ENCODE data around the gene LSG1.
A peak's percentile ranks its signal among the peaks of the same experiment; 100 is the strongest.

LSG1 gene

DNA sequence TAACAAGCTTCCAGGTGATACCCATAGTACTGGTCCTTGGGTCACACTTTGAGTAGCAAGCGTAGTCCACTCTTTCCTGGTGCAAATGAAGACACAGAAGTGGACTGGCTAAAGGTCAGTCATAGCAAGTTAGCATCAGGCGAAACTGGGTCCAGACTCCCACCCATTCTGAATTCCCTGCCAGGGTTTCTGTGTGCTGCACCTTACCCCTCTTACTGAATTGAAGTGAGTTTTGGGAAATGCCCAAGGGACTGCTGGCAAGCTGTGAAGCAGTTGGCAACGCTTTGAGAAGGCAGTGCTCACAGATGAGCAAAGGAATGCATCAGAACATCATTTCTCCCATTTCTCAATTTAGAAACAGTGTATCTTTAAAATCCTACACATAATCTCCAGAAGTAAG lies 1.8 kb upstream of the LSG1 start (continued):
- TF ChIP-seq, protein P1, sequence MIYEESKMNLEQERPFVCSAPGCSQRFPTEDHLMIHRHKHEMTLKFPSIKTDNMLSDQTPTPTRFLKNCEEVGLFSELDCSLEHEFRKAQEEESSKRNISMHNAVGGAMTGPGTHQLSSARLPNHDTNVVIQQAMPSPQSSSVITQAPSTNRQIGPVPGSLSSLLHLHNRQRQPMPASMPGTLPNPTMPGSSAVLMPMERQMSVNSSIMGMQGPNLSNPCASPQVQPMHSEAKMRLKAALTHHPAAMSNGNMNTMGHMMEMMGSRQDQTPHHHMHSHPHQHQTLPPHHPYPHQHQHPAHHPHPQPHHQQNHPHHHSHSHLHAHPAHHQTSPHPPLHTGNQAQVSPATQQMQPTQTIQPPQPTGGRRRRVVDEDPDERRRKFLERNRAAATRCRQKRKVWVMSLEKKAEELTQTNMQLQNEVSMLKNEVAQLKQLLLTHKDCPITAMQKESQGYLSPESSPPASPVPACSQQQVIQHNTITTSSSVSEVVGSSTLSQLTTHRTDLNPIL (CRISPR knock-in tag; IDR thresholded peaks at IDR 0.05; ENCODE audit: low read depth) = no peak
- no peak for TF ChIP-seq TCF4 (CRISPR knock-in tag; IDR thresholded peaks at IDR 0.05; ENCODE audit: borderline replicate concordance)
- TF ChIP-seq ZC3H10 (CRISPR knock-in tag; IDR thresholded peaks at IDR 0.05) = no peak
- no peak for TF ChIP-seq SNAI2 (CRISPR knock-in tag; IDR thresholded peaks at IDR 0.05)

DNA sequence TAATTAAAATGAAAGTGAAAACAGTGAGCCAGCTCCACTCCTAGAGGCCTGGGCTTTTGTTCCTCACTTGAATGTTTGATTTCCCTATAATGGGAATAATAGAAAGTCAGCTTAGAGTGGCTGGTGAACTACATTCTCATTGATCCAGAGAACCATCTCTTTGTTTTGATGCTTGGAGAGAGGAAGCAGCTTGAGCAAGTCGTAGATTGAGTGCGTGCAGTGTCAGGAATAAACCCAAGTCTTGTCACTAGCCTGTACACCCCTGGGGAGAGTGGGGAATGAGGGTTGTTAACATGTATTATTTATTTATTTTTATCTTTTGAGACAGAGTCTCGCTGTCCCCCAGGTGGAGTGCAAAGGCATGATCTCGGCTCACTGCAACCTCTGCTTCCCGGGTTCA lies 885 bp upstream of the LSG1 start:
- TF ChIP-seq ZFP3 (CRISPR knock-in tag; IDR thresholded peaks at IDR 0.05) = no peak
- TF ChIP-seq, protein P2, sequence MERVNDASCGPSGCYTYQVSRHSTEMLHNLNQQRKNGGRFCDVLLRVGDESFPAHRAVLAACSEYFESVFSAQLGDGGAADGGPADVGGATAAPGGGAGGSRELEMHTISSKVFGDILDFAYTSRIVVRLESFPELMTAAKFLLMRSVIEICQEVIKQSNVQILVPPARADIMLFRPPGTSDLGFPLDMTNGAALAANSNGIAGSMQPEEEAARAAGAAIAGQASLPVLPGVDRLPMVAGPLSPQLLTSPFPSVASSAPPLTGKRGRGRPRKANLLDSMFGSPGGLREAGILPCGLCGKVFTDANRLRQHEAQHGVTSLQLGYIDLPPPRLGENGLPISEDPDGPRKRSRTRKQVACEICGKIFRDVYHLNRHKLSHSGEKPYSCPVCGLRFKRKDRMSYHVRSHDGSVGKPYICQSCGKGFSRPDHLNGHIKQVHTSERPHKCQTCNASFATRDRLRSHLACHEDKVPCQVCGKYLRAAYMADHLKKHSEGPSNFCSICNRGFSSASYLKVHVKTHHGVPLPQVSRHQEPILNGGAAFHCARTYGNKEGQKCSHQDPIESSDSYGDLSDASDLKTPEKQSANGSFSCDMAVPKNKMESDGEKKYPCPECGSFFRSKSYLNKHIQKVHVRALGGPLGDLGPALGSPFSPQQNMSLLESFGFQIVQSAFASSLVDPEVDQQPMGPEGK (CRISPR knock-in tag; IDR thresholded peaks at IDR 0.05; ENCODE audit: borderline replicate concordance) = no peak
- no peak for TF ChIP-seq ESRRG (CRISPR knock-in tag; IDR thresholded peaks at IDR 0.05)
- TF ChIP-seq TCF4 (CRISPR knock-in tag; IDR thresholded peaks at IDR 0.05; ENCODE audit: borderline replicate concordance) = no peak
- TF ChIP-seq ISL1 (CRISPR knock-in tag; IDR thresholded peaks at IDR 0.05) = no peak
- peak; percentile 15 for ATAC-seq

DNA sequence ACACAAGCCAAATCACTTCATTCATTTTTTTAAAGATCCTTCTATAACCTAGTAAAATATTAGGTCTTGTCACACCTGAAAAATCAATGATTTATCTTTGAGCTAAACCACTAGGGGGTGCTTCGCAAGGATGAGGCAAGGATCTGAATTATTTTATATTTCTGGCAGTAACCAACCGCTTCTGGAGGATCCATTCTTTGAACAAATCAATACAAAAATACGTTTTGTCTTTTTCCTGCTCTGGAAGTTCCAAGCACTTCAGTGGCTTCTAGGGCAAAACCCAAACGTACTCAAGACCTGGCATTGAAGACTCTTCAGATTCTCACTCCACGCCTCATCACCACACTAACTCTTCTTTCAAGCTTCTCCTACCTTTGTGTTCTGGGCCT lies 486 bp downstream of the LSG1 start:
- ATAC-seq = peak; percentile 52
- no peak for TF ChIP-seq TCF4 (CRISPR knock-in tag; IDR thresholded peaks at IDR 0.05; ENCODE audit: borderline replicate concordance)
- TF ChIP-seq ZC3H10 (CRISPR knock-in tag; IDR thresholded peaks at IDR 0.05) = no peak

DNA sequence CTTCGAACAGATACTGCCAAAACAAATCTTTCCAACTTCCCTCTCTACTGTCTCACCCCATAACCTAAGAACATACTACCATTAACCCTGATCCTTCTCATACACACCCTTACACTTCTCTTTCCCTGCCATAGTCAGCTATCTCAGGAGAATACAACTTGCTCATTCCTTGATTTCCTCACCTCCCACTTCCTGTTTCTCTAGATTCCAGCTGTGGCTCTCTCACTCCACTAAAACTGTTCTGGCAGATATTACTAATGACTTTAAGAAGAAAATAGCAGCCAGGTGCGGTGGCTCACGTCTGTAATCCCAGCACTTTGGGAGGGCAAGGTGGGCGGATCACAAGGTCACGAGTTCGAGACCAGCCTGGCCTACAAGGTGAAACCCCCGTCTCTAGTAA lies 4.6 kb downstream of the LSG1 start:
- ATAC-seq = no peak
- TF ChIP-seq GLIS3 (CRISPR knock-in tag; IDR thresholded peaks at IDR 0.05) = no peak
- TF ChIP-seq, protein P3, sequence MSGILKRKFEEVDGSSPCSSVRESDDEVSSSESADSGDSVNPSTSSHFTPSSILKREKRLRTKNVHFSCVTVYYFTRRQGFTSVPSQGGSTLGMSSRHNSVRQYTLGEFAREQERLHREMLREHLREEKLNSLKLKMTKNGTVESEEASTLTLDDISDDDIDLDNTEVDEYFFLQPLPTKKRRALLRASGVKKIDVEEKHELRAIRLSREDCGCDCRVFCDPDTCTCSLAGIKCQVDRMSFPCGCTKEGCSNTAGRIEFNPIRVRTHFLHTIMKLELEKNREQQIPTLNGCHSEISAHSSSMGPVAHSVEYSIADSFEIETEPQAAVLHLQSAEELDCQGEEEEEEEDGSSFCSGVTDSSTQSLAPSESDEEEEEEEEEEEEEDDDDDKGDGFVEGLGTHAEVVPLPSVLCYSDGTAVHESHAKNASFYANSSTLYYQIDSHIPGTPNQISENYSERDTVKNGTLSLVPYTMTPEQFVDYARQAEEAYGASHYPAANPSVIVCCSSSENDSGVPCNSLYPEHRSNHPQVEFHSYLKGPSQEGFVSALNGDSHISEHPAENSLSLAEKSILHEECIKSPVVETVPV (CRISPR knock-in tag; IDR thresholded peaks at IDR 0.05) = no peak

DNA sequence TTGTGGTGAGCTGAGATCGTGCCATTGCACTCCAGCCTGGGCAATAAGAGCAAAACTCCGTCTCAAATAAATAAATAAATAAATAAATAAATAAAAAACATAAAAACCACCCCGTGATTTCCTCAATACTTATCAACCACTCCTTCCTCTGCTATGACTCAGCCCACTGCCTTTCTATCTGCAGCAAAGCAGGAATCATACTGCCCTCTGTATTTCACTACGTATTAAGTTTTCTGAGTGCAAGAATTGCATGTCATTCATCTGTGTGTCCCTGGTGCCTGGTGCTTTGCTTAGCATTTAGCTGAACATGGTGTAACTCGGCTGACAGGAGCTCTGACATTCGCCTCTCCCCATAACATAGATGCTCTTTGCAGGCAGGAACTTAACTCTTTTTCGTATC lies 7.1 kb downstream of the LSG1 start:
- ATAC-seq = no peak
- TF ChIP-seq ZNF8 (CRISPR knock-in tag; IDR thresholded peaks at IDR 0.05) = no peak
- TF ChIP-seq, protein P2 (CRISPR knock-in tag; IDR thresholded peaks at IDR 0.05; ENCODE audit: borderline replicate concordance) = no peak
- TF ChIP-seq SNAI2 (CRISPR knock-in tag; IDR thresholded peaks at IDR 0.05) = no peak
- TF ChIP-seq CSDC2 (CRISPR knock-in tag; IDR thresholded peaks at IDR 0.05) = no peak
- TF ChIP-seq ZNF565 (CRISPR knock-in tag; conservative IDR thresholded peaks at IDR 0.05; ENCODE audit: low read depth) = no peak
- TF ChIP-seq GLIS3 (CRISPR knock-in tag; IDR thresholded peaks at IDR 0.05) = no peak
- TF ChIP-seq, protein P3 (CRISPR knock-in tag; IDR thresholded peaks at IDR 0.05) = no peak
- TF ChIP-seq, protein P1 (CRISPR knock-in tag; IDR thresholded peaks at IDR 0.05; ENCODE audit: low read depth) = no peak
- no peak for TF ChIP-seq ZFP3 (CRISPR knock-in tag; IDR thresholded peaks at IDR 0.05)

DNA sequence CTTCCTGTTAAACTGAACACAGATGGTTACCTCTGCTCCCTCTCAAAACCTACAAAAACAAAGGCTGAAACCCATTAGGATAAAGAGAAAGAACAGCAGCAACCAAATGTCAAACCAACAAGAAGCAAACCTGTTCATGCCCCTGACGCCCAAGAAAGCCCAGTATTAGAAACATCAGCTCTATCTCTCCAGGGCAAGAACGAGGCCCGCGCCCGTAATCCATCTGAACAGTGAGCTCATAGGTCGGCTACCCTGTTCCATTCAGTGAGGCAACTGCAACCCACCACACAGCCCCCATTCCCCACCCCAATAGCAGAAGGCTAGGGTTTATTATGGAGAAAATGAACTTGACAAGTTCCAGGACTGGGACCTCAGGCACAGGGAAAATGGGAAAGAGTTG lies 10.0 kb downstream of the LSG1 start:
- ATAC-seq = no peak
- no peak for TF ChIP-seq ZNF565 (CRISPR knock-in tag; conservative IDR thresholded peaks at IDR 0.05; ENCODE audit: low read depth)
- no peak for TF ChIP-seq ARNTL (CRISPR knock-in tag; IDR thresholded peaks at IDR 0.05; ENCODE audit: borderline replicate concordance, low read depth)
- TF ChIP-seq ZFP30 (CRISPR knock-in tag; IDR thresholded peaks at IDR 0.05) = no peak
- no peak for TF ChIP-seq OSR1 (CRISPR knock-in tag; IDR thresholded peaks at IDR 0.05)
- no peak for TF ChIP-seq ZFP3 (CRISPR knock-in tag; IDR thresholded peaks at IDR 0.05)
- TF ChIP-seq, protein P4, sequence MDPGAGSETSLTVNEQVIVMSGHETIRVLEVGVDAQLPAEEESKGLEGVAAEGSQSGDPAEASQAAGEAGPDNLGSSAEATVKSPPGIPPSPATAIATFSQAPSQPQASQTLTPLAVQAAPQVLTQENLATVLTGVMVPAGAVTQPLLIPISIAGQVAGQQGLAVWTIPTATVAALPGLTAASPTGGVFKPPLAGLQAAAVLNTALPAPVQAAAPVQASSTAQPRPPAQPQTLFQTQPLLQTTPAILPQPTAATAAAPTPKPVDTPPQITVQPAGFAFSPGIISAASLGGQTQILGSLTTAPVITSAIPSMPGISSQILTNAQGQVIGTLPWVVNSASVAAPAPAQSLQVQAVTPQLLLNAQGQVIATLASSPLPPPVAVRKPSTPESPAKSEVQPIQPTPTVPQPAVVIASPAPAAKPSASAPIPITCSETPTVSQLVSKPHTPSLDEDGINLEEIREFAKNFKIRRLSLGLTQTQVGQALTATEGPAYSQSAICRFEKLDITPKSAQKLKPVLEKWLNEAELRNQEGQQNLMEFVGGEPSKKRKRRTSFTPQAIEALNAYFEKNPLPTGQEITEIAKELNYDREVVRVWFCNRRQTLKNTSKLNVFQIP (CRISPR knock-in tag; IDR thresholded peaks at IDR 0.05; ENCODE audit: borderline replicate concordance, low read depth) = no peak
- no peak for TF ChIP-seq CSDC2 (CRISPR knock-in tag; IDR thresholded peaks at IDR 0.05)
- TF ChIP-seq, protein P2 (CRISPR knock-in tag; IDR thresholded peaks at IDR 0.05; ENCODE audit: borderline replicate concordance) = no peak
- no peak for TF ChIP-seq ZNF70 (CRISPR knock-in tag; IDR thresholded peaks at IDR 0.05)
- TF ChIP-seq TCF4 (CRISPR knock-in tag; IDR thresholded peaks at IDR 0.05; ENCODE audit: borderline replicate concordance) = no peak
- TF ChIP-seq ZNF8 (CRISPR knock-in tag; IDR thresholded peaks at IDR 0.05) = no peak
- no peak for TF ChIP-seq RARB (CRISPR knock-in tag; IDR thresholded peaks at IDR 0.05)
